Measurements from ENCODE around the gene SCRT2.
A peak's percentile ranks its signal among the peaks of the same experiment; 100 is the strongest.
"Not testable (repeated sequence)": the region's sequence is repeated elsewhere in the genome, so short reads cannot be mapped to it uniquely, and the experiment has no call there.

The SCRT2 gene

DNA sequence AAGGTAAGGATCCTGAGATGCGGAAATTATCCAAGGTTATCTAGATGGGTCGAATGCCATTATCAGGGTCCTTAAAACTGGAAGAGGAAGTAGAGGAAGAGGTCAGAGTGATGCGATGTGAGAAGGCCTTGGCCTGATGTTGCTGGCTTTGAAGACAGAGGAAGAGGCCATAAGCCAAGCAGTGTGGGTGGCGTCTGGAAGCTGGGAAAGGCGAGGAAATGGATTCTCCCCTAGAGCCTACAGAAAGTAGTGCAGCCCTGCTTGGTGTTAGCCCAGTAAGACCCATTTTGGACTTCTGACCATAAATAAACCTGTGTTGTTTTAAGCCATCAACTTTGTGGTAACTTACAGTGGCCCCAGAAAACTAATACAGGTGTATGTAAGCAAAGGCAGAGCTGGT is 24.6 kb downstream of the SCRT2 start:
- no peak for DNase-seq

DNA sequence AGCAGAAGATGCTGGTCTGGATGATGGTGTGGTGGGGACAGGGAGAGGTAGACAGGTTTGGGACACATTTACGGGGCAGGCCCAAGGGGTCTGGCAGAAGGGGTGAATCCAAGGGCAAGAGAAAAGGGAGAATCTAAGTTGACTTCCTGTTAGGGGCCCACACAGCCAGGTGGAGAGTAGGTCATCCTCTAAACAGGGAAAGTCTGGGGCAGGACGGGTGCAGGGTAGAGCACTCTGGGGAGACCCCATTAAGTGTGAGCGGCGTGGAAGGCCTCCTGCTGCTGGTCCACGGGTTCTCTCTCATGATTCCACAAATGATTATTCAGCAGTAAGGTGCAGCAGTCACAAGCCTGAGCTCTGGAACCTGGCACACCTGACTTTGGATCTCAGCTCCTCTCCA is 25.3 kb downstream of the SCRT2 start:
- DNase-seq, result no peak

DNA sequence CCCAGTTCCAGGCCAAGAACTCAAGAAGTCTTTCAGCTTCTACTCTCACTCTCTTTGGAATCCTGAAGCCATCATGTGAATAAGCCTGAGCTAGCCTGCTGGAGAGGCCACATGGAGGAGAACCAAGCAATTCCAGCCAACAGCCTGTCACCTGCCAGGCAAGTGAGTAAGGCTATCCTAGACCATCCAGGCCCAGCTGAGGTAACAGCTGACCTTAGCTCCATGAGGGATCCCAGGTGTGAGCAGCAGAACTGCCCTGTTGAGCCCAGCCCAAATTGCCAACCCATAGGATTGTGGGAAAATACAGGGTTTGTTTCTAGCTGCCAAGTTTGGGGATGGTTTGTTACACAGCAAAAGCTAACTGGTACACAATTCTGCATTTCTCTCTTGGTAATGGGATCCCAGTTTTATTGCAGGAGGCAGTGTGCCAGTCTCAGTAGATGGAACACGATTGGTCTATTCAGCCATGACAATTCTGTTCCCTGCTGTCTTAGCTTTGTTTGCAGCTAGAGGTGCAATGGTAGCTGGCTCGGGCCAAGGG is 28.1 kb downstream of the SCRT2 start:
- DNase-seq, result no peak

DNA sequence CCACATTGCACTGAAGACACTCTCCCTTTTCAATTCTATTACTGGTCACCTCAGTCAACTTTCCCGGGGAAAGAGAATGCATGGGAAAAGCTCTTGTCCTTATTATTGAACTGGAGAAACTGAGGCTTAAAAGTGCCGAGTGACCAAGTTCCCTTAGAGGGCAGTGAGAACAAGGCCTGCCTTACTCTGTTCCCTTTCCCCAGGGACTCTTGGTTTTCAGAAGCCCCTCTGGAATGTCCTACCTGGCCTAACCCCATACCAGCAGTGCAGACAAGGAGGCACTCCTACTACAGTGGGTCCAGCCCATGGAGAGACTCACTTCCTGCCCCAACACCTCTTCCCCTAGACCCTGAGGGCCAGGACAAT is 28.8 kb downstream of the SCRT2 start:
- DNase-seq, result no peak

DNA sequence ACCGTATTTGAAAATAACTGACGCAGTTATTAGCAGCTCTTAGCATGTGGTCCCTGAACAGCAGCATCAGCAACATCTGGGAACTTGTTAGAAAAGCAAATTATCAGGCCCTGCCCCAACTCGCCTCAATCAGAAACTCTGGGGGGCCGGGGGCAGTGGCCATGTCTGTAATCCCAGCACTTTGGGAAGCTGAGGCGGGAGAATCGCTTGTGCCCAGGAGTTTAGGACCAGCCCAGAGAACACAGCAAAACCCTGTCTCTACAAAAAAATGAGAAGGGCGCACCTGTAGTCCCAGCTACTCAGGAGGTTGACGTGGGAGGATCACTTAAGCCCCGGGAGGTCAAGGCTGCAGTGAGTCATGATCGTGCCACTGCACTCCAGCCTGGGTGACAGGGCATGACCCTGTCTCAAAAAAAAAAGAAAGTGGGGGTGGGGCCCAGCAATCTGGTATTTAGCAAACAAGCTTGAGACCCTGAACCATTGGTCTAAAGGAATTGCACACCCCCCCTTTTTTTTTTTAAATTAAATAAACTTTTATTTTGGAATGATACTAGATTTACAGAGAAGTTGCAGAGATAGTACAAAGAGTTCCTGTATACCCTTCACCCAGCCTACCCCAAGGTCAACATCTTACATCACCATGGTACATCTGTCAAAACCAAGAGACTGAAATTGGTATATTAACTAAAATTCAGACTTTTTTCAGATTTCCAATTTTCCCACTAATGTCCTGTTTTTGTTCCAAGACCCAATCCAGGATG is 29.3 kb downstream of the SCRT2 start:
- DNase-seq, result no peak

DNA sequence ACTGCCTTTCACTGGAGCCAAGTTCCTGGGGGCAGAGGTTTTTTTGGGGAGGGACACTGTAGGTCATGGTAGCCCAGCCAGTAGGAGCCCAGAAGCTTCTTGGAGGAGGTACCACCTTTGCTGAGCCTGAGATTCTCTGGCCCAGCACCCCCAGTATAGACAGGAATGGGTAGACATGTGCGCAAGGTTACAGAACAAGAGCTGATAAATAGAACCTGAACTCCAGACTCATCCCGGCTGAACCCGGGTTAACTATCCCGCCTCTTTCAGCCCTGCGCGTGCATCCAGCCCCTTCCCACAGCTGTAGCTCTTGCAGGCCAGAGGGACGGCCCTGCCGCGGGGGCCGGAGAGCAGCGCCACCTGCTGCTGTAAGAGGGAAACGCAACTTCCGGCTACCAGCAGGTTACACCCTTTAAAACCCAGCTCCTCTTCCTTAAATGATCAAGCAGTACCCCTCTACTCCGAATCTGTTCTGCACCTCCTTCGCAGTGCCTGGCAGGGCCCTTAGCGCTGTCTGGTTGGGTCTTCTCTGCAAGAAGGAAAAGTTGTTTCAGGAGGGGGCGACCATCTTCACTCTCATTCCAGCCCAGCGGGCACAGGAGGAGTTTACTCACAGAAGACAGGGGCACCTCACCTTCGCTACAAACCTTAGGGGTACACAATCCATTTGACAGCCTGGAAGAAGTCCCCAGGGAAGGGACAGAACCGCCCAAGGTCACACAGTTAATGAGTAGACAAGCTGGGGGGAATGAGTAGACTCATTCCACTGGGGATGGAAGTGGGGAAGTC is 30.1 kb downstream of the SCRT2 start:
- DNase-seq, result peak; percentile 44

DNA sequence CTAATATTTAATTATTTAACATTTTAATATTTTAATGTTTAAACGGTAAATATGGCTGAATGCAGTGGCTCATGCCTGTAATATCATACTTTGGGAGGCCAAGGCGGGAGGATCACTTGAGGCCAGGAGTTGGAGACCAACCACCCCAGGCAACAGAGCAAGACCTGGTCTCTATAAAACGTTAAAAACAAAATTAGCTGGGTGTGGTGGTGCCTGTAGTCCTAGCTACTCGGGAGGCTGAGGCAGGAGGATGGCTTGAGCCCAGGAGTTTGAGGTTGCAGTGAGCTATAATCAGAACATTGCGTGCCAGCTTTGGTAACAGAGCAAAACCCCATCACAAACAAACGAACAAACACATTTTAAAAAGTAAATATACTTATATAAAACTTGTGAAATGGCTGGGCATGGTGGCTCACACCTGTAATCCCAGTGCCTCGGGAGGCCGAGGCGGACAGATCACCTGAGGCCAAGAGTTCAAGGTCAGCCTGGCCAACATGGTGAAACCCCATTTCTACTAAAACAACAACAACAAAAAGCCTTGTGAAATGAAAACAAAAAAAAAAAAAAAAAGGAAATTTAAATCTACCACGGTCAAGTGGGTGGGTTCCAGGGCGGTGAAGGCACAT is 30.8 kb downstream of the SCRT2 start:
- no peak for DNase-seq

DNA sequence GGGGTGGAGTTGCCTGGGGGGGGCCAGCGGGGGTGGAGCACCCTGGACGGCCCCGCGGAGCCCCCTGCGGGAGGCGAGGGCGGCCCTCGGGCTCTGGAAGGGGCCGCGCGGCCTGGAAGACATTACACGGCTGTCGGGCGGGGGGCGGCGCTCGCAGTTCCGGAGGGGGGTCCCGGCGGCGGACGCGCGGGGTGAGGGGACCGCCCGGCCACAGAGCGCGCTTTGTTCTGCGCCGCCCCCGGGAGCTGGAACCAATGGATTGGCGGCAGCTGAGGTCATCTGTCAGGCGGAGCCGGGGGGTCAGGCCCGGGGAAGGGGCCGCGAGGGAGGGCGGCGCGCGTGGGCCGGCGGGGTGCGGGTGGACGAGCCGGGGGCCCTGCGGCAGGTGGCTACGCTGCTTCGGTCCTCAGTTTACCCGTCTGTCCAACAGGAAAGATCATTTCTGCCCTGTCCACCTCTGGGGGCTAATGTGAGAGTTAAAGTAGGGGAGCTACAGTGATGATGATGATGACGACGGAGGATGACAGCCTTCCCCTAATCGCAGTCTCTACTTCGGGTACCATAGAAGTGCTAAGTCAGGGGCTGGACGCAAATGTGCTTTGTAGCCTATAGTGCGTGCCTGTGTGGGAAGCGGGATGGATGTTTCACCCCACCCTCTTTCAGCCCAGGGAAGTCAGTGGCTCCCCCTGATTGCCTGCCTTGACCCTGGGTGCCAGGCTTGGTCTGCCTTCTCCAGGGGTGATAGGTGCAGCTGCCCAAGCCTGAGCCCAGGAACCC is 33.0 kb downstream of the SCRT2 start:
- no peak for DNase-seq

DNA sequence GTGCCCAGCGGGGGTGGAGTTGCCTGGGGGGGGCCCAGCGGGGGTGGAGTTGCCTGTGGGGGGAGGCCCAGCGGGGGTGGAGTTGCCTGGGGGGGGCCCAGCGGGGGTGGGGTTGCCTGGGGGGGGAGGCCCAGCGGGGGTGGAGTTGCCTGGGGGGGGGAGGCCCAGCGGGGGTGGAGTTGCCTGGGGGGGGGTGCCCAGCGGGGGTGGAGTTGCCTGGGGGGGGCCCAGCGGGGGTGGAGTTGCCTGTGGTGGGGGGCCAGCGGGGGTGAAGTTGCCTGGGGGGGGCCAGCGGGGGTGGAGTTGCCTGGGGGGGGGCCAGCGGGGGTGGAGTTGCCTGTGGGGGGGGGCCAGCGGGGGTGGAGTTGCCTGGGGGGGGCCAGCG is 33.6 kb downstream of the SCRT2 start:
- DNase-seq, result not testable (repeated sequence)

DNA sequence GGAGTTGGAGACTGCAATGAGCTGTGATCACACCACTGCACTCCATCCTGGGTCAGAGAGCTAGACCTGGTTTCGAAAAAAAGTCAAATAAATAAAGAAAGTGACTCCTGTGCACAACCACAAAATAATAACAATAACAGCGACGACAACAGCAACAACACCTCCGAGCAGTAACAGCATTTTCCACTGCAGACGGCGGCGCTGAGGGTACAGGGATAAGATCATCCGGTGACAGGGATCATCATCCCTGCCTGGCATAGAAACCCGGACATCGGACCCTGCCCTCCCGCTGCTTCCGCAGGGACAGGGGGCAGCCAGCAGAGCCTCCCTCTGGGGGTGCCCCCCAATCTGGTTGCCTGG is 34.1 kb downstream of the SCRT2 start:
- no peak for DNase-seq

DNA sequence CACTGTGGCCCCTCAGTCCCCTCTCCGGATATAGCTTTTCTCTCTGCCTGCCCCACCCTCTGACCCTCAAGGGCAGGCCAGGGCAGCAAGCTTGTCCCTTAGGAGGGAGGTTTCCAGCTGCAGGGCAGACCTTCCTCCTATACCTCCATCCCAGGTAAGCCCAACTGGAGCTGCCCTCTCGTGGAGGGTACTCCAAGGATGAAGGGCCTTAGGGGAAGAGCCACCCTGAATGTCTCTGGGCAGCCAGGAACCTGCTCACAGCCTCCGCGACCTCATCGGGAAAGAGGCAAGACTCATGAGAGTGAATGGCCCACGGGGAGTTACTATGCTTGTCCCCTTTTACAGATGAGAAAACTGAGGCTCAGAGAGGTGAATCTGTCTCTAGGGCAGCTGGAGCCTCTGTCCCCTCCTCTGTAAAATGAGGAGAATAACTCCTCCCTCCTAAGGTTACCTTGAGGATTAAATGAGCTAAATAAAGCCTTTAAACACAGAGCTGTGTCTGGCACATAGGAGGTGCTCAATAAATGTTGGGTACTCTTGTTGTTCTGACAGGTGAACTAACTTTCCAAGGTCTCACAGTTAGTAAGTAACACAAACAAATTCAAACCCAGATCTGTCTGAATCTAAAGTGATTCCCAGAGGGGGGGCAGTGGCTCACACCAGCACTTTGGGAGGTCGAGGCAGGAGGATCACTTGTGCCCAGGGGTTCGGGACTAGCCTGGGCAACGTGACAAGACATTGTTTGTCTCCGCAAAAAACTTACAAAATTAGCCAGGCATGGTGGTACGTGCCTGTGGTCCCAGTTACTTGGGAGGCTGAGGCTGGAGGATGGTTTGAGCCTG is 34.7 kb downstream of the SCRT2 start:
- no peak for DNase-seq

DNA sequence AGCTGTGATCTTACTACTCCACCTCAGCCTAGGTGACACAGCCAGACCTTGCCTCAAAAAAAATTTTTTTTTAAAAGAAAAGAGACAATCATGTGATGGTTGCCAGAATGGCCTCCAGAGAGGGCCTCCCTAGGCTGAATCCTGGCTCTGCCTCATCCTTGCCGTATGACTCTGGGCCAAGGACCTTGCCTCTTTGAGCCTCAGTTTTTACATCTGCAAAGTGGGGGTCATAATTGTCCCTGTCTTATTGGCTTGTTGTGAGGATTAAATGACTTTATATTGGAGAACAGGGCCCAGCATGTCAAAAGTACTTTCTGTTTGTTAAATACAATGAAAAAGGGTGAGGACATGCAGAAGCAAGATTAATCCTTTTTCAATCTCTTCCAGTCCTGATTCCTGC is 37.0 kb downstream of the SCRT2 start:
- DNase-seq, result no peak

DNA sequence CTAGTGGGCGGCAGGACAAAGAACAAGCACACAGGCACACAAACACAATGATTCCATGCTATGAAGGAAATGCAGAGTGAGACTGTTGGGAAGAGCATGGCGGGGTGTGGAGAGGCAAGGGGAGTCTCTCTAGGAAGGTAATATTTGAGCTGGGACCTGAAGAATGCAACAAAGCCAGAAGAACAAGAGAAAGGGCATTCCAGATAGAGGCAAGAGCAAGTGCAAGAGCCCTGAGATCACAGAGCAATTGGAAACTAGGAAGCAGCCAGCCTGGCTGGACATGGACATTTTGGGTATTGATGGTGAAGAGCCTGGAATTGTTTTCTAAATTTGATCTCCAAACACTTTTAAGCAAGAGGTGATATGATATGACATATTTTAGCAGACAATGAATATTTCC is 38.0 kb downstream of the SCRT2 start:
- no peak for DNase-seq

DNA sequence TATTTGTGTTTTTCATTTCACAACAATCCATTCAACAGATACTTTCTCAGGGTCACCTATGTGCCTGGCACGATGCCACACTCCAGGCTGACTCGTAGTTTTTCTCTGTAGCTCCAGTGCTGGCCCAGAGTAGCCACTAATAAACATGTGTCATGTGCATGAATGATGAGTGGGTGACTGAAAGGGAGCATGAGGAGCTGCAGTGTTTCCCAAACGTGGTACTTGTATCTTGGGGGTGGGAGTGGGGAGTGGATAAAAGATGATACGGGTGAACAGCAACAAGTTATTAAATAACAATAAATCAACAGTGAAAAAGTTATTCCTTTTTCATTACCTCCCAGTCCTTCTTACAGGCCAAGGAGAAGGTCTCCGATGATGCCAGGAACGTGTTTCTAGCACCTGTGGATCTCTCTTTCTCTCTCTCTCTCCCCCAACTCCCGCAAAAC is 39.7 kb downstream of the SCRT2 start:
- no peak for DNase-seq

DNA sequence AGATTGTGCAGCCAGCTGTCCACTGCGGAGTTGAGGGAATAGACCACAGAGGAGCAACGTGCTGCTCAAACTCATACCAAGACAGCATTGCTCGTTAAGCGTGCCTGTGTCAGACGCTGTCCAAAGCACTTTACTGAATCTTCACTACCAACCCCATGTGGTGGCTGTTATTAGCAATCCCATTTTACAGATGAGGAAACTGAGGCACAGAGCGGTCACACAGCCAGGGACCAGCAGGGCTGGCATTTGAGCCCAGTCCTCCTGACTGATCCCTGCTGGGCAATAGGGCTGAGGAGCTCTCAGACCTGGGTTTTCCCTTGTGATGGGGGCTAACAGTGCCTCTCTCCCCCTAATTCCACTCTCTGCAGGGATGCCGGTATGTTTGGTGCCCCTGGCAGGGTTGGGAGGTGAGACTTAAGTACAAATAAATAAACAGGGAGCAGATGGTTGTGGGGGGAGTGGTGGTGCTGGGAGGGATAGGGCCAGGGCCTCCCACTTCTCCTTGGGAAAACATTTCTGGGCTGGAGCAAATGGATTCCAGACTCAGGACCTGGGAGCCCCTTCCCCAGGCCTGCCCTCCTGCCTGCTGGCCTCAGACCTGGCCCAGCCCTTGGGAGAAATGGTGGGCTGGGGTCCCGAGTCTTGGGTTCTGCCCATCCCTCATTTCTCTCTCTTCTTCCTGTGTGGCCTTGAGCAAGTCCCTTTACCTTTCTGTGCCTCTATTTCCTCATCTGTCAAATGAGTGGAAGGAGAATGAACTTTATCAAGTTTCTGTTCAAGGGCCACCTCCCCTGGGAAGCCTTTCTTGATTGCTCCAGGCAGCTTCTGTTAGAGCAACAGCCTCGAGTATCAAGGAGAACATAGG is 40.3 kb downstream of the SCRT2 start:
- DNase-seq, result no peak

DNA sequence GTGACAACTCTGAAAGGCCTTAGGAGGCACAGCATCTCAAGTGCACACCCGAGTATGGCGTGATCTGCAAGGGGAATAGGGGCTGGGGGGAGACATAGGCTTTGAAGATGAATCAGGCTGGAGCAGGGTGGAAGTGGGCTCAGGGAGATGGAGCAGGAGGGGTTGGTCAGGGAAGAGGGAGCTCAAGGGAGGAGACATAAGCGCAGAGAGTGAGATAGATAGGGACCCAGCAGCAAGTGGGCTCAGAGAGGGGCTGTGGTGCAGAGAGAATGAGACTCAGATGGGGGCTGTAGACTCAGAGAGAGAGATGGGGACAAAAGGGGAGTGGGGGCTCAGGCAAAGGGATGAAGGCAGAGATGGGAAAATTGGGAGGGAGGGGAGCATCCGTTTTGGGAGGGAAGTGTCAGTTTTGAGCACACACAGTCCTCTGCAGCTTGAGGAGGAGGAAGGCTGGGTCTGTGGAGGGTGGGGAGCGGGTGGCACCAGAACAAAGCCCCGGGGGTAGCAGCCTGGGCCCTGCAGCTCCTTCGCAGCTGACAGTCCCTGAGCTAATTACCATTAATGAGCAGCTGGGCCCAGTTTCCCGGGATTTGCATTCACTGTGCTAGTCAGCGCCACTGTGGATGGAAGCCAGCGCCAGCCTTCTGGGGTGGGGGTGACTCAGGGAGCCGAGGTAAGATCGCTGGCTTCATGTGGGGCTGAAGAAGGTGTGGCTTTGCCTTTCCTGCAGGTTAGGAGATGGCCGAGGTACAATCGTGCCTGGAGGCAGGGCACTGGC is 41.3 kb downstream of the SCRT2 start:
- no peak for DNase-seq

DNA sequence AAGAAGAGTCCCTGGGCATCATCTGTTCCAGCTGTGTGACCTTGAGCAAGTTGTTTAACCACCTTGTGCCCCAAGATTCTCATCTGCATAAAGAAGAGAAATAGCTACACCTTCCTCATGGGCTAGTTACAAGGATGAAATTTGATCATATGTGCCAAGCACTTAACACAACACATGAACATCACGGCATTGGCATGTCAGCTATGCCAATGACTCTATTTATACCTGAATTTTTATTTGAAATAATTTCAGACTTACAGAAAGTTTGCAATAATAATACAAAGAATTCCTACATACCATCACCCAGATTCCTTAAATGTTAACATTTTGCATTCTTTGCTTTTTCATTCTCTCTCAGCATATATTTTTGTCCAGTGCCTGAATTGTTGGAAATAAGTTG is 44.5 kb downstream of the SCRT2 start:
- no peak for DNase-seq

DNA sequence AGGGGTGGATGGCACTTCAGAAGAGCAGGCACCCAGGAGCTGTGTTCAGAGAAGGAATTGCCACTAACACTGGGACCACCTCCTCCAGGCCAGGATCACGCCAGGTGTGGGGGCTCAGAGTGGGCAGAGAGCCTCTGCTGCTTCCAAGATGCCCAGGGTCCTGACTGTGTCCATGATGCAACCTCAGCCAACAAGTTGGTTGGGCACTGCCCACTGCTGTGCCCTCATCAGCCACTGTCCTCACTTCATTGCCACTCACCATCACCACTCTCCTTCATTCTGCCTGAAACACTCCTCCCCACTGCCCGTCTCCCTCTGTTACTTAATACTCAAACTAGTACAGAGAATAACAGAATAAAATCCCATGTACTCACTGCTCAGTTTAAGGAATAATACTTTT is 49.0 kb downstream of the SCRT2 start:
- DNase-seq, result no peak

DNA sequence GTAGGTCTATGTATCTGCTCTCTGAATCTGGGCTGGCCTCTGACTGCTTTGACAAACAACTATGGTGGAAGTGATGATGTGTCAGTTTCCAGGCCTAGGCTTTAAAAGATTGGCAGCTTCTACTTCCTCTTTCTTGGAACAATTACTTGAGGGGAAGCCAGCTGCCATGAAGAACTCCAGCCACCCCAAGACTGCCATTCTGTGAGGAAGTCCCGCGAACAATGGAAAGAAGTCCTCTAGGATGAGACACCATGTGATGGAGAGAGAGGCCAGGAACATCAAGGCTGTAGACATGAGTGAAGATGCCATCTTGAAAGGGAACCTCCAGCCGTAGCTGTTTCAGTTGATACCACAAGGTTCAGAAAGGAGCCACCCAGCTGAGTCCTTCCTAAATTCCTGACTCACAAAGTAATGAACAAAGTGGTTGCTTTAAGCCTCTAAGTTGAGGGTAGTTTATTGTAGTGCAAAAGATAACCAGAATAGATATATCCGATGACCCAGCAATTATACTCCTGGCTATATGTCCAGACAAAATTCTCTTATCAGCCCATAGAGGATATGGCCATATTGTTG is 50.2 kb downstream of the SCRT2 start:
- DNase-seq, result no peak

DNA sequence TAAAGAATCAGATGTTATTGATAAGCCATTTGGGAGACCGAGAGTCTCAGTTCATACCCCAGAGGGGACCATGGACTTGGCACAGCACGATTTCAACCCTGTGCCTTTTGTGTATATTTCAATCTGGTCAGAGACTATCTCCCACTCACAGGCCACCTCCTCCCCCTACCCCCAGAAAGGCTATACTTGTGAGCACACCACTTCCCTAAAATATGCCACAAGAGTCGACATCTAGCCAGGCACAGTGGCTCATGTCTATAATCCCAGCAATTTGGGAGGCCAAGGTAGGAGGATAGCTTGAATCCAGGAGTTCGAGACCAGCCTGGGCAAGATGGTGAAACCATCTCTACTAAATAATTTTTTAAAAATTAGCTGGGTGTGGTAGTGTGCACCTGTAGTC is 51.9 kb downstream of the SCRT2 start:
- DNase-seq, result no peak

Measured in NCI-H2029 (cell line).